NCI-H1436 treated with DMSO at 0.1 percent for 48 hours (cell line): ENCODE data around the gene RHBDL2.
"Not testable (repeated sequence)": the region's sequence is repeated elsewhere in the genome, so short reads cannot be mapped to it uniquely, and the experiment has no call there.

Source experiments
- DNase-seq: peaks from one replicate; lab custom pipeline; 2025; lab: John Stamatoyannopoulos, UW

Gene RHBDL2

DNA sequence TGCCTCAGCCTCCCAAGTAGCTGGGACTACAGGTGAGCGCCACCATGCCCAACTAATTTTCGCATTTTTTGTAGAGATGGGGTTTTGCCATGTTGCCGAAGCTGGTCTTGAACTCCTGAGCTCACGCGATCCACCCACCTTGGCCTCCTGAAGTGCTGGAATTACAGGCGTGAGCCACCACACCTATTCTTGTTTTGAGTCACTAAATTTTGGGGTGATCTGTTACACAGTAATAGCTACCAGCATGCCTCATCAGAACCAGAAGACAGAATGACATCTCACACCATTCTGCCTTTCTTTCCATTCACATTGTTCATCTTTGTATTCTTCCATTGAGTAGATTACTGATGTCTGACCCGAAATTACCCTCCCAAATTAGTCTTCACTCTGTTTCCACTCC is 9.1 kb downstream of the RHBDL2 start:
- DNase-seq, result no peak

- no peak for DNase-seq
Observed at GRCh38 chr1:38929476-38929875, 12.2 kb downstream of the RHBDL2 start.

- no peak for DNase-seq
Observed at GRCh38 chr1:38929054-38929453, 12.6 kb downstream of the RHBDL2 start.

- DNase-seq, result no peak
Observed at GRCh38 chr1:38926091-38926490, 15.5 kb downstream of the RHBDL2 start.

DNA sequence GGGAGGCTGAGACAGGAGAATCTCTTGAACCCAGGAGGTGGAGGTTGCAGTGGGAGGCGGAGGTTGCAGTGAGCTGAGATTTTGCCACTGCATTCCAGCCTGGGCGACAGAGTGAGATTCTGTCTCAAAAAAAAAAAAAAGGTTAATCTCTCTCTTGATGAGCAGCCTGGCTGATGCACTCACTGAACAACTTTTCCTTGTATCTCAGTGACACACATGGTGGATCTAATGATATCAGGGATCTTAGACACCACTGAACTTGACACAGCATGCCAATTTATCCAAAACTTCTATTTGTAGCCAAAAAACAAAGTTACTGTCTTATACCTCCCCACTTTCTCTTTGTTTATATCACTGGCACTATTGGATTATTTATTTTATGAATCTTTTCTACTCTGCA is 16.2 kb downstream of the RHBDL2 start:
- DNase-seq, result no peak

DNA sequence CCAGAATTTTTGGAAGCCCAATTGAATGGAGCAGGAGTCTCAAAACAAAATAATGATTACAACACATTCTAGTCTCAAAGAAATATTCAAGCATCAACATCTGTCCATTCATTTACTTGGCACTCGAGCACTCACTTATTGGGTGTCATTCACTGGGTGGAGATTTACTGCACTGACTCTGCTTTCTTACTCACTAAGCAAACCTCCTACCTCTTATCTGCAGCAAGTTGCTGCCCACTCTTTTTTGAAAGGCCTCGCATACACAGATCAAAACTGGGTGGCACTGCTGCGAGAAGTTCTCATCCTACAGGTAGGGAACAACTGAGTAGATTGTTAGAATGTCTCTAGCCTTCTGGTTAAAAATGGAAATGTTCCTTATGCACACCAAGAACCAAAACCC is 18.0 kb downstream of the RHBDL2 start:
- DNase-seq, result no peak

DNA sequence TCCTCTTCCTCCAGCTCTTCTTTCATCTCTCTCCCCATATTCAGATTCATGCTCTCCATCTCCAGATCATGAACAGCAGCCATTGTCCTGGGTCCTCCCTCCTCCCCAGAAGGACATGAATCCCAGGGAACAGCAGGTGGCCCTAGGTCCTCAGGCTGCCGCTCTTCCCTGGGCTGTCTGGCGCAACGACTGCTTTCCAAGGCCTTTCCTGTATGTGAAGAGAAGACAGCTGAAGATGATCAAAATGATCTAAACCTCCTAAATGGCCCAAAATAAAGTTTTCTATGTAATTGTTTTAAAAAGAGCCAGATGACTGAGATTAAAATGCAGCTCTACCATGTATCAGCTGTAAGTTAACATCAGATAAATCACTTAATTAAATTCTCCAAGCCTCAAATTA is 22.5 kb downstream of the RHBDL2 start:
- DNase-seq, result no peak

- no peak for DNase-seq
Observed at GRCh38 chr1:38918568-38918967, 23.1 kb downstream of the RHBDL2 start.

GRCh38 chr1:38917772-38918171 is 23.9 kb downstream of the RHBDL2 start:
- no peak for DNase-seq

GRCh38 chr1:38917337-38917736 is 24.3 kb downstream of the RHBDL2 start:
- no peak for DNase-seq

- no peak for DNase-seq
Observed at GRCh38 chr1:38915352-38915948, 26.2 kb downstream of the RHBDL2 start.

GRCh38 chr1:38914908-38915307 is 26.7 kb downstream of the RHBDL2 start:
- not testable (repeated sequence) for DNase-seq

GRCh38 chr1:38908821-38909220 is 32.8 kb downstream of the RHBDL2 start:
- no peak for DNase-seq

DNA sequence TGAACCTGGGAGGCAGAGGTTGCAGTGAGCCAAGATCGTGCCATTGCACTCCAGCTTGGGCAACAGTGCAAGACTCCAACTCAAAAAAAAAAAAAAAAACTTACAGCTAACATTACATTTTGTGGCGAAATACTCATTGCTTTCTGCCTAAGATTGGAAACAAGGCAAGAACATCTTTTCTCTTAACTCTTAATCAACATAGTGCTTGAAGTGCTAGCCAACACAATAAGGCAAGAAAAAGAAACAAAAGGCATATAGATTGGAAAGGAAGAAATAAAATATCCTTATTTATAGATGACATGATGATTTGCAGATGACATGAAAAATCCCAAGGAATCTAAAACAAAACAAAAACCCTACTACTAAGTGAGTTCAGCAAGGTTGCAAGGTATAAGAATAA is 35.6 kb downstream of the RHBDL2 start:
- no peak for DNase-seq

- no peak for DNase-seq
Observed at GRCh38 chr1:38899560-38899959, 42.1 kb downstream of the RHBDL2 start.

GRCh38 chr1:38898653-38899230 is 42.9 kb downstream of the RHBDL2 start:
- no peak for DNase-seq

GRCh38 chr1:38896169-38896568 is 45.5 kb downstream of the RHBDL2 start:
- no peak for DNase-seq

GRCh38 chr1:38892976-38893375 is 48.7 kb downstream of the RHBDL2 start:
- DNase-seq, result no peak

- DNase-seq, result no peak
Observed at GRCh38 chr1:38891753-38892152, 49.9 kb downstream of the RHBDL2 start.

DNA sequence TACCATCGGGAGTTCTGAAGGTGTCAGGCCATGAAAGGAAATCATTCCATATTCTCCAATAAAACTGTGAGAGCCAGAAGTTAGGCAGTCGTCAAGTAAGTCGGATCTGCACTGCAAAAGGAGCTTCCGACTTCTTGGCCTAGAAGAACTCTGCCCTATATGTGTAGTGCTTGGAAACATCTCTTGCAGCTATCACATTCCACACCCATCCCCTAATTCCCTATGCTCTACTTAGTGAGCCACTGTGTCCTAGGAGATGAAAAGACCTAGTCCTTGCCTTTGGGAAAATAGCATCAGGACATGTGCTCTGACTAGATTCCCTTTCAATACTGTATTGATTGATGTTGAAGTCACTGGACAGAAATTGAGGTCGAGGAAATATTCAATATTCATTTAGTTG is 52.0 kb downstream of the RHBDL2 start:
- no peak for DNase-seq

DNA sequence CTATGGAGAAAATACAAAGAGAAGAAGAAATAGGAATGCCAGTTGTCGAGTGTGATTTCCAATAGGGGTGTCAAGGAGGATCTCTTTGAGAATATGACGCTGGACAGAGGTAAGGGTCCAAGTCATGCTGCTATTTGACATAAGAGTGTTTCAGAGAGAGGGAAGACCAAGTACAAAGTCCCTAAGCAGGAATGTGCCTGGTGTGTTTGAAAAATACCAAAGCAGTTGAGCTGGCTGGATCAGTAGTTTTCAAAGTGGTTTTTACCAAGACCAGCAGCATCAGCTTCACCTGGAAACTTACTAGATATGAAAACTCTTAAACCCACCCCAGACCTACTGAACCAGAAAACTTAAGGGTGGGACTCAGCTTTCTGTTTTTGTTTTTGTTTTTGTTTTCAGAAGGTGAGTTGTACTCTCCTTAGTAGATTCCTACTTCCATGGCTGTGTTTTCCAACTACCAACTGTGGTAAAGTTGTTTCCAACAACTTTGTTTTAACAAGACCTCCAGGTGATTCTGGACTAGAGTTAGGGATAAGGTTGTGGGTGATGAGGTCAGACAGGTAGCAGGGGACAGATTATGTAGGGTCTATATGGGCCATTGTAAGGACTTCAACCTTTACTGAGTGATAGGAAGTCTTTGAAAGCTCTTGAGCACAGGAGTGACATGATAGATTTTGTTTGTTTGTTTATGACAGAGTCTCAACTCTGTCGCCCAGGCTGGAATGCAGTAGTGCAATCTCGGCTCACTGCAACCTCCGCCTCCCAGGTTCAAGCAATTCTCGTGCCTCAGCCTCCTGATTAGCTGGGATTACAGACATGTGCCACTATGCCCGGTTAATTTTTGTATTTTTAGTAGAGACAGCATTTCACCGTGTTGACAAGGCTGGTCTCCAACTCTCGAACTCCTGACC is 53.0 kb downstream of the RHBDL2 start:
- no peak for DNase-seq

DNA sequence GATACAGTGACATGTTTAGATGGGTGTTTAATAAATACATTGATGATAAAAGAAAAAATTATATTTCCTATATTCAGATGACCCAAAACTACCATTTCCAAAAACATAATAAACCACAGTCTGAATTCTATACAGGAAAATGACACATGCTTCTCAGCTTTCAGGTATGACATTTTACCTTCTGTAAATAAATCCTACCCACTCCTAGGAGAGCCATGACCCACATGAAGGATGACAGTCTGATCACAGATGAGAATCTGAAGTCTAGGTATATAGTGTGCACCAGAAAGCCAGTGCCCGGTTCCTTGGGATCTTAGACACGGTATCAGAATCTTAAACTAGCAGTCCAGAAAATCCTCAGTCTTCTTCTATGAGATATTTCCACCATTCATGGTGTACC is 56.5 kb downstream of the RHBDL2 start:
- DNase-seq, result no peak

- DNase-seq, result no peak
Observed at GRCh38 chr1:38881487-38881886, 60.1 kb downstream of the RHBDL2 start, which contains the start of gene GJA9. Gene GJA9 (minus strand): TSS chr1:38881587. CDS start chr1:38876098, 5,489 bp downstream.
